ENCODE results near the gene CDC42BPG.
A peak's percentile ranks its signal among the peaks of the same experiment; 100 is the strongest.

The CDC42BPG gene

DNA sequence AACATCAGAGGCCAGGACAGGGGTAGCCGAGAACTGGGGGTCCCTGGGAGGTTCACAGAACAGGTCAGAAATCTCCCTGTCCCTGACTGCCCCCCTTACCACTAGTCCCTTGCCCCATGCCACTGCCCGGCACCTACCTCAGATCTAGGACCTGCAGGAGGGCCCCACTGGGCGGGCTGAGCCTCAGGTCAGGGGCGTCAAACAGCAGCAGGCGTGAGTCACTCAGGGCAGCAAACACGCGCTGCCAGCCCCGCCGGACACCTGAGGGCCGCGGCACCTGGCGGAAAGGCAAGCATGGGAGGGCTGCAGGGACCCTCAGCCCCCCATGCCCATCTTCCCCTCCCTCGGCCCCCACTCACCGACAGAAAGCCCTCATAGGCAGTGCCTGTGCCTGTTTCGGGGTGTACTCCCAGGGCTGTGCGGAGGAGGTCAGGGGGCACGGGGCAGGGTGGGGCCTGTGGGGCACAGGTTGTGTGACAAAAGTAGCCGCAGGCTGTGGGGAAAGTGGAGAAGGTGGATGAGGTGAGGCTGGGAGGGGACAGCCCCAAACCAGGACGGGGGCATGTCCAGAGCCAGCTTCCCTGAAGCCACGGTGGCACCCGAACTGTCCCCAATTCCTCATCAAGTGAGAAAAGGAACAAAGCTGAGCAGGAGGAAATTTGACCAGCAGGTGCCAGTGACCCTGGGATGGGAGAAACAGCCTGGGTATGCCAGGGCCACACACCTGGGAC, 11.8 kb downstream of the CDC42BPG start:
- no peak overlapping the region for H3K27ac ChIP-seq
- TF ChIP-seq, protein P1, sequence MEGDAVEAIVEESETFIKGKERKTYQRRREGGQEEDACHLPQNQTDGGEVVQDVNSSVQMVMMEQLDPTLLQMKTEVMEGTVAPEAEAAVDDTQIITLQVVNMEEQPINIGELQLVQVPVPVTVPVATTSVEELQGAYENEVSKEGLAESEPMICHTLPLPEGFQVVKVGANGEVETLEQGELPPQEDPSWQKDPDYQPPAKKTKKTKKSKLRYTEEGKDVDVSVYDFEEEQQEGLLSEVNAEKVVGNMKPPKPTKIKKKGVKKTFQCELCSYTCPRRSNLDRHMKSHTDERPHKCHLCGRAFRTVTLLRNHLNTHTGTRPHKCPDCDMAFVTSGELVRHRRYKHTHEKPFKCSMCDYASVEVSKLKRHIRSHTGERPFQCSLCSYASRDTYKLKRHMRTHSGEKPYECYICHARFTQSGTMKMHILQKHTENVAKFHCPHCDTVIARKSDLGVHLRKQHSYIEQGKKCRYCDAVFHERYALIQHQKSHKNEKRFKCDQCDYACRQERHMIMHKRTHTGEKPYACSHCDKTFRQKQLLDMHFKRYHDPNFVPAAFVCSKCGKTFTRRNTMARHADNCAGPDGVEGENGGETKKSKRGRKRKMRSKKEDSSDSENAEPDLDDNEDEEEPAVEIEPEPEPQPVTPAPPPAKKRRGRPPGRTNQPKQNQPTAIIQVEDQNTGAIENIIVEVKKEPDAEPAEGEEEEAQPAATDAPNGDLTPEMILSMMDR (conservative IDR thresholded peaks at IDR 0.05): no peak

DNA sequence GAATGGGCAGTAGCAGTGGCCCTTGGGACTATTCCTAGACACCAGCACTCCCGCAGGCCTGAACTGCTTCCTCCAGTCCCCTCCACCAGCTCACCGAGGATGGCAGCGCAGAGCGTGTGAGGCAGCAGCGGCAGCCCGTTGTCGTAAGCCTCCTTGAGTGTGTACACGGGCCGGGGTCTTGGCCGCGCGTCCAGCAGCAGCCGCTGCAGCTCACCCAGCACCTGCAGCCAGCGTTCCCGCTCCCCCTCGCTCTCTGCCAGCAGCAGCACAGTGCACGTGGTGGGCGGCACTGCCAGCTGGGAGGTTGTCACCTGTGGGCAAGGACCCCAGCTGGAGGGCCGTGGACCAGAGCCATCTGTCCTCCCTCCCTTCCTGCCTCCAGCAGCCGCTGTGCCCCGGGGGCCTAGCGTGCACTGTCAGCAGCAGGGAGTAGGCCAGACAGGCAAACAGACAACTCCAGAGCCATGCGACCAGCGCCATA, 13.0 kb downstream of the CDC42BPG start:
- TF ChIP-seq, protein P1 (conservative IDR thresholded peaks at IDR 0.05): no peak
- no peak overlapping the region for H3K27ac ChIP-seq

- TF ChIP-seq, protein P1 (conservative IDR thresholded peaks at IDR 0.05): no peak
- no peak overlapping the region for H3K27ac ChIP-seq
Observed at GRCh38 chr11:64829536-64830251, 14.8 kb downstream of the CDC42BPG start.

GRCh38 chr11:64827451-64827839, 17.0 kb downstream of the CDC42BPG start:
- TF ChIP-seq, protein P1 (conservative IDR thresholded peaks at IDR 0.05): no peak
- no peak overlapping the region for H3K27ac ChIP-seq

- TF ChIP-seq, protein P1 (conservative IDR thresholded peaks at IDR 0.05): no peak
- peak overlapping the region; percentile 32 for H3K27ac ChIP-seq
Observed at GRCh38 chr11:64826578-64827450, 17.6 kb downstream of the CDC42BPG start.

DNA sequence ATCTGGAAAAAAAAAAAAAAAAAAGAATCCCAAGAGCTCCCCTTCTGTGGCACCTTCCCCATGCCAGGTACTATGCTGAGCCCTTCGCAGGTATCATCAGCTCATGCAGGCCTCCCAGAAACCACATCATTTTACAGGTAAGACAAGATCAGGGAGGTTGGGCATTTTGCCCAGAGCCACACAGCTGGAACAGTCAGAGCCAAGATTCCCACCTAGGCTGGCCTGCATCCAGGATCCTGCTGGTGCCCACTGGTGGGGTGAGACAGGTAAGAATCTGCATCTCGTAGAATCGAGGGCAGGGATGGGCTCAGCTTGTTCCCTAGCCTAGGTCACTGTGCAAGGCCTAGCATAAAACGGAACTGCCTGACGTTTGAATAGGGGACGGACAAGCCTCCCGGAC, 18.4 kb downstream of the CDC42BPG start:
- peak overlapping the region; percentile 32 for H3K27ac ChIP-seq
- TF ChIP-seq, protein P1 (conservative IDR thresholded peaks at IDR 0.05): 0 out of 2 replicates have a peak, but pooled peaks have one; percentile 7
